Fibroblast of lung (primary cell): Measurements from ENCODE around the gene HYCC1.

Experiments used
- CTCF ChIP-seq, 2 donors: IDR thresholded peaks in 1 of 2; conservative IDR thresholded peaks in 1 of 2; 1 replicate in 1 of 2; 2 replicates in 1 of 2; pipeline ENCODE4 v1.5.1; 2011 to 2012; ENCODE audit warnings: low read length in 2 of 2, control low read depth in 1 of 2, inconsistent platforms in 1 of 2, low read depth in 1 of 2, mild to moderate bottlenecking in 1 of 2
- EZH2 ChIP-seq: IDR thresholded peaks from 2 replicates; pipeline ENCODE4 v1.5.1; 2012; ENCODE audit warnings: low read length, control low read depth, mild to moderate bottlenecking; ENCODE audit errors: missing control alignments

- no peak for TF ChIP-seq EZH2
- no peak for TF ChIP-seq CTCF (conservative IDR thresholded peaks at IDR 0.05 in 1 of 2, IDR thresholded peaks at IDR 0.05 in 1 of 2; ENCODE audit: low read depth in 1 of 2, low read length in 2 of 2)
Observed at GRCh38 chr7:22996470-22996869, 17.5 kb downstream of the HYCC1 start.
